HG03442 (cell line): ENCODE measurements around the gene SLC7A14.

ENCODE experiments used
- ATAC-seq: cut with Tn5 transposase; IDR thresholded peaks from one replicate; pipeline ENCODE4 v1.9.1; 2021; ENCODE audit warnings: mild to moderate bottlenecking, moderate library complexity; ENCODE audit not compliant: unreplicated experiment

Gene SLC7A14

GRCh38 chr3:170431054-170431453 lies 154.8 kb downstream of the SLC7A14 start:
- ATAC-seq, result no peak

GRCh38 chr3:170429050-170429449 lies 156.8 kb downstream of the SLC7A14 start:
- ATAC-seq, result peak; percentile 78

GRCh38 chr3:170428095-170428494 lies 157.8 kb downstream of the SLC7A14 start:
- ATAC-seq, result no peak

GRCh38 chr3:170426240-170426797 lies 159.6 kb downstream of the SLC7A14 start:
- no peak for ATAC-seq

- ATAC-seq, result no peak
These were observed 160.2 kb downstream of the SLC7A14 start for GRCh38 chr3:170425491-170426239.

- ATAC-seq, result no peak
These were observed 161.0 kb downstream of the SLC7A14 start for GRCh38 chr3:170424879-170425278.

GRCh38 chr3:170423001-170423615 lies 162.8 kb downstream of the SLC7A14 start:
- ATAC-seq, result no peak

- no peak for ATAC-seq
These were observed 164.1 kb downstream of the SLC7A14 start for GRCh38 chr3:170421758-170422157.

GRCh38 chr3:170421111-170421641 lies 164.7 kb downstream of the SLC7A14 start:
- no peak for ATAC-seq

- no peak for ATAC-seq
These were observed 165.5 kb downstream of the SLC7A14 start for GRCh38 chr3:170420307-170420821.

GRCh38 chr3:170419557-170420087 lies 166.3 kb downstream of the SLC7A14 start:
- no peak for ATAC-seq

- no peak for ATAC-seq
These were observed 167.2 kb downstream of the SLC7A14 start, which contains the start of gene CLDN11 for GRCh38 chr3:170418422-170419398. Gene CLDN11, plus strand, starts transcription at chr3:170418868. Its CDS starts 199 bp downstream, at chr3:170419067.

- ATAC-seq, result no peak
These were observed 168.8 kb downstream of the SLC7A14 start for GRCh38 chr3:170417090-170417489.

GRCh38 chr3:170414202-170414663 lies 171.6 kb downstream of the SLC7A14 start:
- peak; percentile 66 for ATAC-seq

- no peak for ATAC-seq
These were observed 172.6 kb downstream of the SLC7A14 start for GRCh38 chr3:170413291-170413690.

- no peak for ATAC-seq
These were observed 175.3 kb downstream of the SLC7A14 start for GRCh38 chr3:170410428-170411029.
